Measurements from ENCODE around the gene PREPL. TPM values are rescaled to one million over a fixed set of nuclear protein-coding genes. Genes with fewer than 3 reads are reported as not detected.

The PREPL gene
- total and polyA plus RNA-seq, 7 donors, result 18.4 to 66.2 (median 46.0) TPM

GRCh38 chr2:44371445-44371844, 10.2 kb upstream of the PREPL start:
- H3K4me3 ChIP-seq, result no peak overlapping the region
- H3K36me3 ChIP-seq (ENCODE audit: insufficient read depth in 1 of 2, low read depth in 1 of 2), result peaks cover 0 to 6% of the 10 kb centered on the region in 2 donors
- no peak overlapping the region for H3K27ac ChIP-seq
- H3K9me3 ChIP-seq, result no peaks in the 10 kb centered on the region
- TF ChIP-seq, protein P1, sequence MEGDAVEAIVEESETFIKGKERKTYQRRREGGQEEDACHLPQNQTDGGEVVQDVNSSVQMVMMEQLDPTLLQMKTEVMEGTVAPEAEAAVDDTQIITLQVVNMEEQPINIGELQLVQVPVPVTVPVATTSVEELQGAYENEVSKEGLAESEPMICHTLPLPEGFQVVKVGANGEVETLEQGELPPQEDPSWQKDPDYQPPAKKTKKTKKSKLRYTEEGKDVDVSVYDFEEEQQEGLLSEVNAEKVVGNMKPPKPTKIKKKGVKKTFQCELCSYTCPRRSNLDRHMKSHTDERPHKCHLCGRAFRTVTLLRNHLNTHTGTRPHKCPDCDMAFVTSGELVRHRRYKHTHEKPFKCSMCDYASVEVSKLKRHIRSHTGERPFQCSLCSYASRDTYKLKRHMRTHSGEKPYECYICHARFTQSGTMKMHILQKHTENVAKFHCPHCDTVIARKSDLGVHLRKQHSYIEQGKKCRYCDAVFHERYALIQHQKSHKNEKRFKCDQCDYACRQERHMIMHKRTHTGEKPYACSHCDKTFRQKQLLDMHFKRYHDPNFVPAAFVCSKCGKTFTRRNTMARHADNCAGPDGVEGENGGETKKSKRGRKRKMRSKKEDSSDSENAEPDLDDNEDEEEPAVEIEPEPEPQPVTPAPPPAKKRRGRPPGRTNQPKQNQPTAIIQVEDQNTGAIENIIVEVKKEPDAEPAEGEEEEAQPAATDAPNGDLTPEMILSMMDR (IDR thresholded peaks at IDR 0.05), result no peak
- DNase-seq, result no peak
- ATAC-seq, result no peak
- no peaks in the 10 kb centered on the region for H3K27me3 ChIP-seq (ENCODE audit: insufficient read depth in 3 of 3, low read length in 2 of 3)
- intact Hi-C loops (cut with DNase I), result no loop called here
- no peaks in the 10 kb centered on the region for H3K4me1 ChIP-seq

- intact Hi-C loops (cut with DNase I), result no loop called here
- no peak overlapping the region for H3K27ac ChIP-seq
- H3K36me3 ChIP-seq (ENCODE audit: insufficient read depth in 1 of 2, low read depth in 1 of 2), result peaks cover 2 to 6% of the 10 kb centered on the region in 2 donors
- H3K4me1 ChIP-seq, result no peaks in the 10 kb centered on the region
- H3K4me3 ChIP-seq, result no peak overlapping the region
- TF ChIP-seq, protein P1 (IDR thresholded peaks at IDR 0.05), result no peak
- no peaks in the 10 kb centered on the region for H3K27me3 ChIP-seq (ENCODE audit: insufficient read depth in 3 of 3, low read length in 2 of 3)
- ATAC-seq (no peak), DNase-seq (no peak)
- H3K9me3 ChIP-seq, result no peaks in the 10 kb centered on the region
Measured at GRCh38 chr2:44369392-44369791, 8.1 kb upstream of the PREPL start.

DNA sequence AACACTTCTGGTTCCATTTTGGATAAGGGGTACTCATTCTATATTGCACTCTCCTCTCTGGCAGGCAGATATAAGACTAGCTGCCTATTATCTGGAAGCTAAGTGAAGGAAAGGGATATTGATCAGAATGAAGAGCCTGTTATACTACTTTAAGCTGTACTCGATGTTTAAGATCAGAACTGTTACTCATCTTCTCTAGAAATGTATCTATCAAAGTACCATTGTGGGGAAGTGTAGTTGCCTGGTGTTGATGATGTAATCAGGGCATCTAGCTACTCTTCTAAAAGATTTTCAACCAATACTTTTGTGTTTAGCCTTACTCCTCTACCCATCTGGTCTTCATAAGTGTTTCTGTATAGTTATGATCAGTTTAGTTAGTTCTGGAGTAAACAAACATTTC, 6.3 kb upstream of the PREPL start:
- DNase-seq (no peak), ATAC-seq (no peak)
- peaks cover 3% of the 10 kb centered on the region for H3K4me1 ChIP-seq
- TF ChIP-seq, protein P1 (IDR thresholded peaks at IDR 0.05), result no peak
- 91 to 97% (median 93%) methylated on average over 1 of the region's 1 CpG for WGBS, 3 donors
- intact Hi-C loops (cut with DNase I), result no loop called here
- peaks cover 0 to 2% of the 10 kb centered on the region in 2 donors for H3K36me3 ChIP-seq (ENCODE audit: insufficient read depth in 1 of 2, low read depth in 1 of 2)
- H3K27ac ChIP-seq, result no peak overlapping the region
- H3K27me3 ChIP-seq (ENCODE audit: insufficient read depth in 3 of 3, low read length in 2 of 3), result no peaks in the 10 kb centered on the region
- H3K9me3 ChIP-seq, result no peaks in the 10 kb centered on the region
- no peak overlapping the region for H3K4me3 ChIP-seq

- peaks cover 13% of the 10 kb centered on the region for H3K4me1 ChIP-seq
- no peaks in the 10 kb centered on the region for H3K27me3 ChIP-seq (ENCODE audit: insufficient read depth in 3 of 3, low read length in 2 of 3)
- ATAC-seq (no peak), DNase-seq (no peak)
- H3K36me3 ChIP-seq (ENCODE audit: insufficient read depth in 1 of 2, low read depth in 1 of 2), result peaks cover 0 to 2% of the 10 kb centered on the region in 2 donors
- WGBS, 3 donors, result 95 to 99% (median 97%) methylated on average over 3 of the region's 3 CpGs
- no peak overlapping the region for H3K4me3 ChIP-seq
- H3K27ac ChIP-seq, result no peak overlapping the region
- intact Hi-C loops (cut with DNase I), result loop anchor here in 1 of 2 donors (5.0 kb wide), 1 partner anchor 287 kb away; no protein-coding TSS in a partner anchor
- TF ChIP-seq, protein P1 (IDR thresholded peaks at IDR 0.05), result no peak
- H3K9me3 ChIP-seq, result no peaks in the 10 kb centered on the region
Measured at GRCh38 chr2:44364604-44365003, 3.3 kb upstream of the PREPL start.

Data from psoas muscle (tissue), 8 donors.